Keratinocyte (primary cell): ENCODE measurements around the gene DPCD.

ENCODE experiments used
- EZH2 ChIP-seq: IDR thresholded peaks from one replicate; pipeline ENCODE4 v1.6.1; 2012; ENCODE audit warnings: inconsistent platforms, mild to moderate bottlenecking, low read length, moderate library complexity
- TF ChIP-seq, protein P1 (sequence below), 3 experiments: IDR thresholded peaks in 1 of 3; conservative IDR thresholded peaks in 1 of 3; optimal IDR thresholded peaks in 1 of 3; 2 replicates in 2 of 3; 3 replicates in 1 of 3; pipeline versions ENCODE3 to v1.5.1; 2011; ENCODE audit warnings: low read length in 3 of 3, mild to moderate bottlenecking in 3 of 3, moderate library complexity in 2 of 3, control low read depth in 1 of 3, inconsistent platforms in 1 of 3; ENCODE audit not compliant: insufficient read depth in 2 of 3; ENCODE audit errors: extremely low read depth in 1 of 3

DNA sequence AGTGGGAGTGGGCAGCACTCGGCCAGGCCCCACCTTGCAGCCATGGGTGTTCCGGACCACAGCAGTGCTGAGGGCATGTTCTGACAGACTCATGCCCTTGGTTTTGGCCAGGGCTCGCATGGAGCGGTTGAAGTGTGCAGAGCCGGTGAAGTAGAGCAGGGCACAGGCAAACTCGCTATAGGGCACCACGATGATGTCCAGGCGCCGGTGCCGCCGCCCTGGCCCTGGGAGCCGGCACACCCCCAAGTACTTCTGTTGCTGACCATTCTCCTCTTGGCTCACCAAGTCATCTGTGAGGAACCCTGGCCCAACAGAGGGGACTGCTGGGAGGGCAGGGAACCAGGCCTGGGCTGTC lies 8.6 kb upstream of the DPCD start:
- TF ChIP-seq, protein P1, sequence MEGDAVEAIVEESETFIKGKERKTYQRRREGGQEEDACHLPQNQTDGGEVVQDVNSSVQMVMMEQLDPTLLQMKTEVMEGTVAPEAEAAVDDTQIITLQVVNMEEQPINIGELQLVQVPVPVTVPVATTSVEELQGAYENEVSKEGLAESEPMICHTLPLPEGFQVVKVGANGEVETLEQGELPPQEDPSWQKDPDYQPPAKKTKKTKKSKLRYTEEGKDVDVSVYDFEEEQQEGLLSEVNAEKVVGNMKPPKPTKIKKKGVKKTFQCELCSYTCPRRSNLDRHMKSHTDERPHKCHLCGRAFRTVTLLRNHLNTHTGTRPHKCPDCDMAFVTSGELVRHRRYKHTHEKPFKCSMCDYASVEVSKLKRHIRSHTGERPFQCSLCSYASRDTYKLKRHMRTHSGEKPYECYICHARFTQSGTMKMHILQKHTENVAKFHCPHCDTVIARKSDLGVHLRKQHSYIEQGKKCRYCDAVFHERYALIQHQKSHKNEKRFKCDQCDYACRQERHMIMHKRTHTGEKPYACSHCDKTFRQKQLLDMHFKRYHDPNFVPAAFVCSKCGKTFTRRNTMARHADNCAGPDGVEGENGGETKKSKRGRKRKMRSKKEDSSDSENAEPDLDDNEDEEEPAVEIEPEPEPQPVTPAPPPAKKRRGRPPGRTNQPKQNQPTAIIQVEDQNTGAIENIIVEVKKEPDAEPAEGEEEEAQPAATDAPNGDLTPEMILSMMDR (optimal IDR thresholded peaks at IDR 0.05 in 1 of 3, IDR thresholded peaks at IDR 0.05 in 1 of 3, conservative IDR thresholded peaks at IDR 0.05 in 1 of 3; ENCODE audit: extremely low read depth in 1 of 3, insufficient read depth in 2 of 3, low read length in 3 of 3) = no peak
- TF ChIP-seq EZH2 = no peak
